GM13976 (cell line): ENCODE data around the gene BABAM2.

ENCODE experiments used
- DNase-seq: peaks from one replicate; pipeline ENCODE4 v3.0.0; 2012; ENCODE audit warnings: low spot score
- CTCF ChIP-seq: IDR thresholded peaks from 2 replicates; pipeline ENCODE4 v1.5.1; 2012; ENCODE audit warnings: borderline replicate concordance, mild to moderate bottlenecking; ENCODE audit not compliant: insufficient read depth; ENCODE audit errors: extremely low read depth, missing control alignments, control extremely low read depth
- in situ Hi-C: fragments of 300-500 bp; cut with MboI; formaldehyde crosslinking; loops from one replicate; pipeline ENCODE4 v1.12.0; 2022; ENCODE audit warnings: low sequenced_read_pairs, mixed read lengths, inconsistent platforms; ENCODE audit not compliant: unreplicated experiment

The BABAM2 gene

DNA sequence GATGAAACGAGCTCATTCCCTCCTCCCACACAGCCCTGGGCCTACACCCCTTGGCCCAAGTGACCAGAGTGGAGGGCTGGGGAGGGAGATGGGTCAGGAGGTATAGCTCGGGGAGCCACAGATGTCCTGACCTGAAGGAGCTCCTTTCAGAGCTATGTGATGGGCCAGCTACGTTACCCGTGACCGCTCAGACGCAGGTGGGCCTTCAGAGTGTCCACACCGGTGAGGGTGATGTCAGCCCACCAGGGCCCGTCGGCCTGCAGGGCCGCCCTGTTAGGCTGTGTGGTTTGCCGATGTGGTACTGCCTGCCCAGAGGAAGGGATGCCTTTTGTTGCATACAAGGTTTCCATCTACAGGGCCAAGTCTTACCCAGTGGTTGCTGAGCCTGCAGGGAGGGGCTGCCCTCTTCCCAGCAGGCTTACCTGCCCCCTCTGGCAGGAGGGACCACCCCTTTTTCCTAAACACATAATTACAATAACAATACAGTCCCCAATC, 460.3 kb downstream of the BABAM2 start:
- no peak for TF ChIP-seq CTCF
- in situ Hi-C loops: no loop called here
- no peak for DNase-seq

GRCh38 chr2:28351621-28352020, 461.1 kb downstream of the BABAM2 start:
- DNase-seq: no peak
- in situ Hi-C loops: no loop called here
- no peak for TF ChIP-seq CTCF

GRCh38 chr2:28352104-28352503, 461.6 kb downstream of the BABAM2 start:
- DNase-seq: no peak
- TF ChIP-seq CTCF: no peak
- in situ Hi-C loops: no loop called here

DNA sequence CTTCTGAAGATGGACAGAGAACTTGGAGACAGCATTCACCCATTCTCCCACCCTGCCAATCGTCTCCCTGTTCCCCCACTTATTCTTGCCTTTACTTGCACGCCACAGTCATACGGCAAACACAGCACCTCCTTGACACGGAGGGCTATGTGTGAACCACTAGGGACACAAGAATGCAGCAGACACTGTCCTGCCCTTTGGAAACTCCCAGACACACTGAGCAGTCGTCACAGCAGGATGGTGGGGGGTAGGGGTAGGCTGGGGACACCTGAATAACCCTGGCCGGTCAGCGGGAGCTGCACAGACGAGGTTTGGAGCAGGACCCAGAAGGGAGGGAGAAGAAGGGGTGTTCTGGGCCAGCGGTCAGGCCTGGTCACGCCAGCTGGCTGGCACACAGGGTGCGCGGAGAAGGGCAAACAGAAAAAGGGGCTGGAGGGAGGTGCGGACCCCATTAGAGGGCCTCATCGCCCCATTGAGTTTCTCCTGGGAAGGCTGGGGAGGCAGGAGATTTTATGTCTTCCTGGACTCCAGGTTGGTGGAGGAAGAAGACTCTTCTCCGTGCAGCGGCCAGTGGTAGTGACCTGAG, 462.2 kb downstream of the BABAM2 start:
- no peak for DNase-seq
- TF ChIP-seq CTCF: no peak
- in situ Hi-C loops: no loop called here

GRCh38 chr2:28354920-28355520, 464.5 kb downstream of the BABAM2 start:
- no peak for TF ChIP-seq CTCF
- no peak for DNase-seq
- in situ Hi-C loops: no loop called here

GRCh38 chr2:28355521-28356094, 465.1 kb downstream of the BABAM2 start:
- in situ Hi-C loops: no loop called here
- no peak for DNase-seq
- no peak for TF ChIP-seq CTCF
